Epithelial cell of esophagus (primary cell): ENCODE measurements around the gene CORO1C.

Experiments
- DNase-seq: peaks from one replicate; pipeline ENCODE4 v3.0.0; 2010; ENCODE audit warnings: low read depth
- H3K4me3 ChIP-seq: 2 replicates; pipeline ENCODE4 v1.5.1; 2011; ENCODE audit warnings: mild to moderate bottlenecking, low read length, control low read depth
- CTCF ChIP-seq: IDR thresholded peaks from 2 replicates; pipeline ENCODE4 v1.5.1; 2011; ENCODE audit warnings: low read depth, mild to moderate bottlenecking, low read length, control low read depth, inconsistent platforms; ENCODE audit not compliant: insufficient read depth; ENCODE audit errors: missing control alignments

The CORO1C gene

GRCh38 chr12:108646600-108647579 is 84.4 kb downstream of the CORO1C start:
- H3K4me3 ChIP-seq: no peak overlapping the region
- no peak for DNase-seq
- no peak for TF ChIP-seq CTCF

GRCh38 chr12:108645686-108646599 is 85.4 kb downstream of the CORO1C start:
- H3K4me3 ChIP-seq: no peak overlapping the region
- no peak for TF ChIP-seq CTCF
- no peak for DNase-seq

- no peak for DNase-seq
- no peak overlapping the region for H3K4me3 ChIP-seq
- no peak for TF ChIP-seq CTCF
Measured at GRCh38 chr12:108644811-108645120, 86.6 kb downstream of the CORO1C start.

GRCh38 chr12:108643941-108644810 is 87.1 kb downstream of the CORO1C start:
- DNase-seq: no peak
- no peak for TF ChIP-seq CTCF
- H3K4me3 ChIP-seq: no peak overlapping the region

GRCh38 chr12:108642899-108643654 is 88.2 kb downstream of the CORO1C start:
- no peak for DNase-seq
- H3K4me3 ChIP-seq: no peak overlapping the region

More at GRCh38 chr12:108642899-108643654, 88.2 kb downstream of the CORO1C start:
- no peak for TF ChIP-seq CTCF
